ENCODE results near the gene ELMO1.
A peak's percentile ranks its signal among the peaks of the same experiment; 100 is the strongest.

Gene ELMO1, protein sequence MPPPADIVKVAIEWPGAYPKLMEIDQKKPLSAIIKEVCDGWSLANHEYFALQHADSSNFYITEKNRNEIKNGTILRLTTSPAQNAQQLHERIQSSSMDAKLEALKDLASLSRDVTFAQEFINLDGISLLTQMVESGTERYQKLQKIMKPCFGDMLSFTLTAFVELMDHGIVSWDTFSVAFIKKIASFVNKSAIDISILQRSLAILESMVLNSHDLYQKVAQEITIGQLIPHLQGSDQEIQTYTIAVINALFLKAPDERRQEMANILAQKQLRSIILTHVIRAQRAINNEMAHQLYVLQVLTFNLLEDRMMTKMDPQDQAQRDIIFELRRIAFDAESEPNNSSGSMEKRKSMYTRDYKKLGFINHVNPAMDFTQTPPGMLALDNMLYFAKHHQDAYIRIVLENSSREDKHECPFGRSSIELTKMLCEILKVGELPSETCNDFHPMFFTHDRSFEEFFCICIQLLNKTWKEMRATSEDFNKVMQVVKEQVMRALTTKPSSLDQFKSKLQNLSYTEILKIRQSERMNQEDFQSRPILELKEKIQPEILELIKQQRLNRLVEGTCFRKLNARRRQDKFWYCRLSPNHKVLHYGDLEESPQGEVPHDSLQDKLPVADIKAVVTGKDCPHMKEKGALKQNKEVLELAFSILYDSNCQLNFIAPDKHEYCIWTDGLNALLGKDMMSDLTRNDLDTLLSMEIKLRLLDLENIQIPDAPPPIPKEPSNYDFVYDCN

DNA sequence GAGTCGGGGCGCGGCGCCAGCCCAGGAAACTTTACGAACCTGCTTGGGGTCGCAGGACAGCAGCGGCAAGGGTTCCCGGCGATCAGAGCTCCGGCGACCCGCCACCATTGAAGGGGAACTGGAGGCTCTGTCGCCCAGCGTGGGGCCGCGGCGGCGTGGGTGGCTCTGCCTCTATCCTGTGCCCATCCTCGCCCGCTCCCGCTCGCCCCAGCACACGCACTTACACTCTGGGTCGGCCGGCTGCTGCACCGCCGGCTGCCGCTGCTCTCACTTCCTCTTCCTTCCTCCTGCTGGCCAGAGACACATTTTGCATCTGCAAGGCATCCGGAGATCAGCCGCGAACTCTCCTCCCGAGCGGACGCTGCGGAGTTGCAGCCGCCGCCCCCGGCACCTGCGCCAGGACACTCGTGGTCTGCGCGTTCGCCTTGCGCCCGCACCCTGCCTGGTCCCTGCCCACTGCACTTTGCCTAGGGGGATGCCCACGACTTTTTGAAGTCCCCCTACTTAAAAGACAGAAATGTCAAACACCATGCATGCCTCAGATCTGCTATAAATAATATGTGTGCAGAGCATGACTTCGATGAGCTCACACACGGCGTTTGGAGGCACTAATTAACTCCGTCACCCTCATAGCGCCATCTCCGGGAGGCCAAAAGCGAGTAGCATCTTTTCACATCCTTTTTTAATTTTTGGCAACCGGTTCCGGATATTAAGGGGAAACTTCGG lies at the start of gene ELMO1:
Gene ELMO1, minus strand, starts transcription at position 229 of the 726 bp plus-strand sequence. CDS start 106,174 bp downstream, outside the sequence.
- DNase-seq, result no peak

DNA sequence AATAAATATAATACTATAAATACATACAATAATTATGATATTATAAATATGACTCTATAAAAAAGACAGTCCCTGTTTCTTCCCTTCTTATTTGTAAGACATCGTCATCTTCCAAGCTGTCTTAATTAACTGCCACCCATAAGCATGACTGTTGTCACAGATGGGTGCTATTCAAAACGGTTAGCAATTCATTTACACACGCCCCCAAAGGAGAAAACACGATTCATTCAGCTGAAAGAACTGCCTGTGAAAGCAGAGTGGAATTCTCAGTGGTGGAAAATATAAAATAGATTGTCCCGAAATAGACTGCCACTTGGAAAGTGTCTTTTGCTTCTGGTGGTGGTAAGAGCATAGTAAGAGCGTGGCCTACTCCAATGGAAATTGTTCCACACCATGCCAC lies 48.9 kb upstream of the ELMO1 start:
- no peak for DNase-seq

DNA sequence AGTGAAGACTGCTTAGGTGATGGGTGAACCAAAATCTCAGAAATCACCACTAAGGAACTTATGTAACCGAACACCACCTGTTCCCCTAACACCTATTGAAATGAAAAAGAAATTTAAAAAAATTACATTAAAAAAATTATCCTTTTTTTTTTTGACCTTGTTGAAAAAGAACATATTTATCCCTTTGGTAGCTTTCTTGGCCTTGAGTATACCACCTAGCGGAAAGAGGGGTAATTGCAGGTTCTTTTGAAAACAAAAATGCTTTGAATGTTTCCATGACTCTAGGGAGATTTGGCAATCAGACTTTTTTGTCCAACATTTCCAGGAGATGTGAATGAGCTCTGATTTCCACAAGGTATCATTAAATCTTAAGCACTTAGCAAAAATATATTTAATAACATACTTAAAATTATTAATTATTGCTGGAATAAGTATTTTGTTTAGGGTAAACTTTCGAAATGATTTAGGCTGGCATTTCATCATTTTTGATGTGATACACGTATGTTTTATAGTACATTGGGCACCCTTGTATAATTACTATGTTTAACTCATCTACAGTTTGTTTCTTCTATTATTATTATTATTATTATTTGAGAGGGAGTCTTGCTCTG lies 47.0 kb upstream of the ELMO1 start:
- DNase-seq, result peak; percentile 5

DNA sequence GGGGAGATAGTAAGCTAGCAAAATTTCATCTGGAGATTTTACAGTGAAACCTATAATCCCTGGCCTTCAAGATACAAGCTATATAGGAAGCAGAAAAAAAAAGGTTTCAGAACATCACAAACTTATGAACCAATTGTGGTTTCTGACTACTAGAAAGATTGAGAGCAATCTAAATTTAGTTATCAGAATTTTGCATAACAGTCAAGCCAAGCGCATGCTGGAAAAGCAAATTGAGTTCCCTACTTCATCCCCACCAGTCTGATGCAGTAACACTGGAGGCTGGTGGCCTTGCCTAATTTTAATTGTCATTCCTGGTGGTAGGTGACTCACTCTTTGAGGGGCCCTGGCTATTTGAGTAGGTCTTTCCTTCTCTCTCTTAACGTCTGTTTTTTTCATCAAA lies 46.3 kb upstream of the ELMO1 start:
- DNase-seq, result no peak

DNA sequence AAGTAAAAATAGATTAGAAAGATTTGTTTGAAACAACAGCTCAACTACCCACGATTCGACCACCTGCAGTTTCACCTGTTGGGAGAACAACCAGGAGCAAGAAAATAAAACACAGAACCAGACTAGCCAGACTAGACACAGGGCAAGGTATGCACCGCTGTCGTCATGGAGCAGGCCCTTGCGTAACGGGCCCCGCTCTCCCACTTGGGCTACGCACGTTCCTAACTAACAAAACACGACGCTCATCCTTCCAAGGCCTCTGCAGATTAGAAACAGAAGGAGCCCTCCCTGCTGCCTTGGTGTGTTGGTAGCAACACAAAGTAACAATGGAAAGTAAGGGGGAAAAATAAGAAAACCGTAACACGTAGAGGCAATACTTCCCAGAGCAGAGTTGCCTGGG lies 45.1 kb upstream of the ELMO1 start:
- no peak for DNase-seq

DNA sequence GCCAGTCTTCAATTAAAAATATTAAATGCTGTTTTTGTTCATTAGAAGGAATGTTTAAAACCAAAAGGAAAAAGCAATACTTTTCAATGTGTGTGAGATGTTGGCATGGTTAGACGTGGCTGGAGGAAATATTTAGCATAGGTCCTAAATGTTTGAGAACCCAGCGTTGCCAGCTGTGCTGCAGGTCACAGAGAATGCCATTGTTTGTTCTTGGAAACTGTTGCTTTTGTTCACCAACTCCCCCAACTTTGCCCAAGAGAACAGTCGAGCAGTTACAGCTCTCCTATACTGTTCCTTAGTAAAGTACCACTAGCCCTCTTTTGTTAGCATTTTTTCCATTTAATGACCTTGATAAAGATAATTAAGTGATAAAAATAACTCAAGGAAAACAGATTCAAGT lies 44.5 kb upstream of the ELMO1 start:
- DNase-seq, result no peak

DNA sequence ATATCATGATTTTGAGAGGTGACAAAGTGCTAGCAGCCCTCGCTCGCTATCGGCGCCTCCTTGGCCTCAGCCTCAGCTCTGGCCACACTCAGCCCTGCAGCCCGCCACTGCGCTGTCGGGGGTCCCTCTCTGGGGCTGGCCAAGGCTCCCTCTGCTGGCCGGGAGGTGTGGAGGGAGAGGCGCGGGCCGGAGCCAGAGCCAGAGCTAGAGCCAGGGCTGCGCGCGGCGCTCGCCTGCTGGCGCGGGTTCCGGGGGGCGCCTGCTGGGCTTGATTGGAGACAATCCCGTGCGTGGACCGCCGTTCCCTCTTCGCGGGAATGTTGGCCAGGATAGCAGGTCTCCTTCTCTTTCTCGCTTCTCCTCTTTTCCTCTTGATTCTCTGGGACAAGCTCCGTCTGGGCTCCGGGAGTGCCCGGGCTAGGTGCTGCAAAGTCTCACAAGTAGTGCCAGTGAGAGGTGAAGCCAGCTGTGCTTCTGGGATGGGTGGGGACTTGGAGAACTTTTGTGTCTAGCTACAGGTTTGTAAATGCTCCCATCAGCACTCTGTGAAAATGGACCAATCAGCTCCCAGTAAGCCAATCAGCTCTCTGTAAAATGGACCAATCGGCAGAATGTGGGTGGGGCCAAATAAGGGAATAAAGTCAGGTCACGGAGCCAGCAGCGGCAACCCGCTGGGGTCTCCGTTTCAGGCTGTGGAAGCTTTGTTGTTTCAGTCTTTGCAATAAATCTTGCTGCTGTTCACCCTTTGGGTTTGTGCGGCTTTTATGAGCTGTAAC lies 43.4 kb upstream of the ELMO1 start:
- DNase-seq, result no peak

DNA sequence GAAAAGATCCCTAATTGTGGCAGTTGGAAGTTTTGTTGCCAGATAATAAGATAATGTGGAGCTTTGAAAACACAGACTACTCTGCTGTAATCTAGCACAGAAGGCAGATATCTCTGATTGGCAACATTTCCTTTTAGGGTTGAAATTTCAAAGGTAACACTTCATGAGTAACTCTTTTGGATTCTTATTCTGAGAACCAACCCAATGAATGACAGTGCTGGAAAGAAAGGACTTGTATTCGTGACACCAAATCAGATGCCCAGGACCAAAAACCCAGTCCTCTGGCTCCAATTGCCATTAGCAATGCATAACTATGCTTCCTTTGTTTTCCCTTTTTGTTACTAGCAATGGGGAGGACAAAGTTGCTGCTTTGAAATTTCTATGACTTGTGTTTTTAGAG lies 41.0 kb upstream of the ELMO1 start:
- no peak for DNase-seq

DNA sequence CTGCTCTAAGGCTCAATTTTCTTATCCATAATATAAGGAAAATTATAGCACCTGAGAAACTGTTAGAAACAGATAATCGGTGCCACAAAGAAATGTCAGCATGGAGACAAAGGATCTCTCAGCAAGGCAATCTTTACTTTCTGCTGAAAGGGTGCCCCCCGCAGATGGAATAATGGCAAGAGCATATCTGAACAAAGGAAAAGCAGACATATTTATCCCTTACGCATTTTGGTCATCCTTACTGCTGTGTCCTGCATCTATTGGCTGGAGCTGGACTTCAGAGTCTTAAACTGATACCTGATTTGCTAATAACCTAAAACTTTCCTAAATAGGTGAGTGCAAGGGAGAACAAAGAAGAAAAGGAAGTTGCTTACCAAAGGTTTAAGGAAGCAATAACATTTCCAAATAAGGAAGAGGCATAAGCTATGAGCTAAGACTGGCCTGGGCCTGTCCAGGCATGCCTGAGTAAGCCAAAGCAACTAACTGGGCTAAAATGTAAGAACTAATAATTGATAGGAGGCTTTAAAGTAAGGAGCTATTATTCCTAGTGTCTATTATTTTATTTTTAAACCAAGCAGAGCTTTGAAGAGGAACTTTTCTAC lies 39.6 kb upstream of the ELMO1 start:
- DNase-seq, result no peak

DNA sequence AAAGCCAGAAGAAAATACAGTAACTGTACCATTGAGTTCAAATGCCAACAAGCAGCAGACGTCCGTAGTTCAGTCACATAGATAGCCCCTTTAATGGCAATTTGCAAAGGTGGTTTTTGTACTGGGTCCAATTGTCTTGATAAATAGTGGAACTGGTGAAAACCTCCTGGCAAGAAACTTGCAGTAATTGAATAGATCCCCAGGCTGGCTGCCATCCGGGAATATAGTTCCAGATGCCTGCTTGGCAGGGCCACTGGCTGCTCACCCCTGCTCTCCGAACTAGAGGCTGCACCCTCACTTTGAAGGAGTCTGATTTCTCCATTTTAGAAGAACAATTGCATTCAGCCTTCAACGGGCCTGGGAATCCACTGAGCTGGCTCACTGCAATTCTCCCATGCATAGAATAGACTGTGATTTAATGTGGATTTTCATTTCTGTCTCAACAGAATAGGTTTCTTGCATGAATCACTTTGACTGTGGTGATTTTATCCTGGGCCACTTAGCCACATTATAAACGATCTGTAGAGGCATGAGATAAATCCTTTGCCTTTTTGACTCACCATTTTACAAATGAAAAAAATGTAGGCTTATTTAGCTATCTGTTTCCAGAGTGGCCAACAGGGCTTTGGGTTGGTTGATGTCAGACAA lies 35.9 kb upstream of the ELMO1 start:
- no peak for DNase-seq

DNA sequence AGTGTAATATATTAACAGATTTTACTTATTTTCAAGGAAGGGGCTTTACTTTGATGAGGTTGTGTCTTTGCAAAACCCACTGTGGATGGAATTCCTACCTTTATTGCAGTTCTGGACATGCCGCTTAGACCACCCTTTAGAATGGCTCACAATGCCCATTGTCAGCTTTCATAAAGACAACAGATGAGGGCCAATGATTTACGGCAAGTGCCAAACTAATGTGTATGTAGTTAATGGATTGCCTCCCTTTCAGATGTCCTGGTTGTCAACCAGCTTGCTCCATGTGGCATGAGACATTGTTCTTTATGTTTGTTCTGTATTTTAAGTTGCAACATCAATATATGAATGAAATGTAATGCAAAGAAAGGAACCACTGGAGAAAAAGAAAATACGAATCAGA lies 35.0 kb upstream of the ELMO1 start:
- no peak for DNase-seq

DNA sequence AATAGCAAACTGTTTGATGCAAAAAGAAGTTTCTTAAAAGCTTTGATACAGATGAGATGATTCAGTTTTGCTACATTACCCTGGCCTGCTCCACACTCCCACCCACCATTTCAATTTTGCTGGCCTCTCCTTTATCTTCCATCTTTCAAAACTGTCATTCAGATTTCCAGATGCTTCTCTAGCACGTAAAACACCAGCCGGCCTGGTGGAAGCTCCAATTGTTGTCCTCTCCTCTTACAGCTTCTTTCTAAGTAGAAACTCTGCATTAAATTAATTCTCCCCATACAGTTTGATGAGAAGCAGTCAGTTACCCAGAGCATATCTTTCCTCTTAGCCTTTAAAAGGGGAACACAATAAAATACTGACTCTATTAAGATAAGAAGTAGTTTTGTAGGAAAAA lies 34.3 kb upstream of the ELMO1 start:
- DNase-seq, result no peak

DNA sequence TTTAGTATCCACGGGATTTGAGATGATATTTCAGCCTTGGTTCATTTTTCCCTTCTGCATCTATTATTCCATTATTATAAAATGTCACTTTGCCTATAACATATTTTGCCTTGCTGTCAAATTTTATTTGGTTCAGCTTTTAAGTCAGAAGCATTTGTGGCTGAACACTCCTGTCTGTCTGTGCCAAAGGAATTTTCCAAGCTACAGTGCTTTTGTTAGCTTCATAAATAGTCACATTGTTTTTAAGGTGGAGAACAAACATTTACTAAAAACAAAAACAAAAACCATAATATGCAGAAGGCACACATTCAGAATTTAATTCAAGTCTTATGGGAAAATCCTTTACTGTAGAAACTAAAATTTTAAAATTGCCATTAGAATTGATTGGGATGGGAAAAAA lies 33.8 kb upstream of the ELMO1 start:
- DNase-seq, result no peak

DNA sequence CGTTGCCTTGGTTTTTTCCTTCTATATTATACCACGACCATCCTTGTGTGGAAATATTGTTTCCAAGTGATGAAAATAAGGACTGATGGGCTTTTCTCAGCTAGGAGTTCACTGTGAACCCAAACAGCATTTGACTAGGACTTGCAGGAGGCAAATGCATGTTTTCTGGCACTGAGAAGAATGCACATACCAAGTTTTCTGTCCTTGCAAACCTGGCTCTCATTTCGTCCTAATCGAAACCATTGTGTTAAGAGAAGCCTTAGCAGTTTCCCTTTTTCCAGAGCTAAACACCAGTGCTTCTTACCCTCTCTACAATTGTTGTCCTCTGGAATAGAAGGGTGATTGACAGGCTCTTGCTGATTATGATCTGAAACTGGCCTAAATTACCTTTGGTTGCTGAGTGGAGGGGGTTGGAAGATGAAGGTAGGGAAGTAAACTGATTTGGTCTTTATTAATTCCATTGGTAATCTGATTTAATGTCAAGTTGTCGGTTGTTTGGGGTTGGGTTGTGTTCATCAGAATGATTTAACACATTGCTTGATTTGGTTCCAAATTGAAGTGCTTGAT lies 33.1 kb upstream of the ELMO1 start:
- no peak for DNase-seq

DNA sequence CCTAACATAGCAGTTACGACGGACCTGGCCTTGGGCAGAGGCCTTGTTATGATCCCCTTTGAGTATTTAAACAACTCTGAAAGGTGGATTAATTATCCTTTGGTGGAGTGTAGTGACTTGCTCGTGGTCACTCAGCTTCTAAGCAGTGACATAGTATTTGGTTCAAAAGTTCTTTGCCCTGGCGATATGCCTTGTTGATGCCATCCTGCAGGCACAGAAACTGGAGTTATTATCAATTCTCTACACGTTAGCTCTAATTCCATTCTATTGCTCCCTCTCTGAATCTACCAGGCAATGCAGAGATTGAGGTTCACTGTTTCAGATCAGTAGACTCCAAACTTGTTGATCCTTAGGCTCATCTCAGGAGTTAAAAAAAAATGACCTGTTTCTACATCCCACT lies 32.5 kb upstream of the ELMO1 start:
- DNase-seq, result no peak

DNA sequence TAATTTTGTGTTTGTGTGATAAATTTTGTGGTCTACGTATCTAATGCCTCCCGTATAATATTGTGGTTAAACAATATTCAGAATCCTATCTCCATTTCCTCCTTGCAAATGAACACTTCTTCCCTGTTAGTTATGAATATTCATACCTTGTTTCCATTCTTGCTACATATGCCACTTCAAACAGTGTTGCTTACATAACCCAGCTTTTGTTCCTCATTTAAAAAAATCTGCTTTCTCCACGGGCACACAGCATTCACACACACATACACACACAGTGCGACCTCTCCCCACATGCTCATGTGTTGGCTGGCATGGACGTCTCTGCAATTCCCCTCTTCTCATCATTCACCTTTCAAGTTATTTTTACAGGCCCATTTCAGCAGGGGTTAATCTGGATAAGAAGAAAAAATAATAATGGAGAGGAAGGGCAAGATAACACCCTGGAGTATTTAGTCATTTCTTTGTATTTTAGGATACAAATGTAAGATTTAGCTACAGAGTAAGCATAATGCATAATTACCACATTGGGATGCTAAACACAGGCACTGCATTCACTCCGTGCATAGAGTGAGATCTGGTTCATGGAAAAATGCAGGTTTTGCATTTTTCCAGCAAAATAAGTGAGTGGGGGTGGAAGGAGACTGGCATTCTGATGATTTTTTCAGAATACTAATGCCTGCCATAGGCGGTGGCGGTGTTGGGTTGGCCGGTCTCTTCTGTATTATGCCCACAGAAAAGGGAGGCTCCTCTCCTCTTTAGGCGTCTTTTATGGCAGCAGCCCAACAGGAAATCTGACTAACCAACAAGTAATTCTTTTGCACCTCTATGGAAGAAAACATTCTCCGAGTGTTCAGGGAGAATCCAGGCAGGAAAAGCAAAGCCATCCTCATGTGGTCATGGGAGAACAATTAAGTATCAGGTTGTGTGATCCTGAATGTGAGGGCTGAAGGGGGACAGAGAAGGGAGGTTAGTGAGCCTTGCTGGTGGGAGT lies 31.7 kb upstream of the ELMO1 start:
- DNase-seq, result no peak

DNA sequence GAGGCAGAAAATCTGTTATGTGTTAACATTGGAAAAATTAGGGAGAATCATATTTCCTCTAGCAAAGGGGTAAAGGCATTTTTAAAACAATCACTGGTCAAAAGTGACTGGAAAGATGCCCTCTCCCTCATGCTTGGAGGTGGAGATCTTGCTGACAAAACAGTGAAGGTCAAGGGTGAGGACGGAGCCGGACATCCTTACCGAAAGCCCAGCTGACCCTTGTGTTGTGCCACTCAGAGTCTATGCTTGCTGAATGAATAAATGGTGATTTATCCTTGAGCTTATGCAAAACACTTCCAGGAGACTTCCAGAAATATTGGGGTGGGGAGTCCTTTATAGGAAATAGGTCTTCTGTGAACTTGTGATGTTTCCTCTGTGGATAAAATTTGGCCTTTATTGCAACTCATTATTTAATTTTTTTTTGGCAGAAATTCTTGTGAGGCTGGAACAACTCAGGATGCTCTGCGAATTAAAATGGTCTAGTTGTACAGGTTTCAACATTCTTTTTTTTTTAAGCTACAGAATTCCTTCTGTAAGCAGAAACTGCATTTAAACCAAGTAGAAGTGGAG lies 28.3 kb upstream of the ELMO1 start:
- no peak for DNase-seq

DNA sequence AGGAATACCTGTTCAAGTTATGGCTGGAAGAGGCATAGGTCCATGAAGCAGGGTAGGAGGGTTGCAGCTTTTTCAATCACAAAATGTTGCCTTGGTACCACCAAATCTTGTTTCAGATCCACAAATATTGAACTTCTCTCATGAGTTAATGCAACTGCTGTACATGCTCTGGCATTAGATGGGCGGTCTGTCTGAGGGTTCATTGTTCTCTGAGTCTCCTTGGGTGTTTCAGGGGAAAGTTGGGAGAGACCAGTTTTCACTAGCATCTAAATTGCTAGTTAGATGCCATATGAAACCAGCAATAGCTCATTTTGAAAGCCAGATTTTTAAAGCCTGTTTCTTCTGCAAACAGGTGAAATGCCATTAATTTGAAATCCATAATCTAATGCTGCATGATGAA lies 27.8 kb upstream of the ELMO1 start:
- DNase-seq, result no peak

DNA sequence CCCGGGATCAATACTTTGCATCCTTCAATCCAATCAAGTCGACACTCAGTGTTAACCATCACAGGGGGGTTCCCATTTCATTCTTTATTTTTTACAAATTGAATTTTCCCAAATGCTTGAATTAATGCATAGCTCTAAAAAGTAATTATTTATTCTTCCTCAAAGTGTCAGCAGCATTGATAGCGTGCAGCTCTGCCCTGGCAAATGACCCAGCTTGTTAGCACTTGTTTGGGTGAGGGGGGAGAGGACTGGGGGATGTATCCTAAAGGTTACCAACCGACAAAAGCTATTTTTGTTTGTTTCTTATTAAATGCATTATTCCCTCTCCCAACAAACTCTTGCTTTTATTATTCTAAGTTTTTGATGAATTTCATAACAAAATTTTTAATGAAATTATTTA lies 27.0 kb upstream of the ELMO1 start:
- DNase-seq, result no peak

DNA sequence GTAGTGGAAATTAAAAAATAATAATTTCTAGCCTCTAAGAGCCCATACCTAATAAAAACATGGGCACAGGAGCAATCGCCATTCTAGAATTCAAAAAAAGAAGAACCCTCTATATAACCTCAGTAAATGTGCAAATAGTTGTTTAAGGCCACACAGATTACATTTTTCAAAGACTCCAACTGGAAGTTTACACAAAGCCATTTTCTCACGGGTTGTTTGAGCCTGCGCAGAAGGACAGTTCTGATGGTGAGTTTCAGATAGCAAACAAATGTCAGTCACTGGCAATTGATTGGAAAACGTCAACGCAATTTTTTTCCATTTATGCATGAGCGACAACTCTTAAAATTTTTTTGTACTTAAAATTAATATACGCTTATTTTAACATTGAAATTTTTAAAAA lies 23.0 kb upstream of the ELMO1 start:
- no peak for DNase-seq
